SK-N-SH (cell line): Measurements from ENCODE around the gene HTT.

Experiments used
- CHD2 ChIP-seq: fragments of 150-350 bp; IDR thresholded peaks from 2 replicates; pipeline ENCODE4 v1.6.1; 2018; ENCODE audit warnings: low read length; ENCODE audit not compliant: partially characterized antibody
- CTCF ChIP-seq: fragments of 200-600 bp; sonication (generic); IDR thresholded peaks from 2 replicates; pipeline ENCODE4 v1.6.1; 2017; ENCODE audit warnings: antibody characterized with exemption, mild to moderate bottlenecking, moderate library complexity
- GATA2 ChIP-seq: sonication (generic); formaldehyde crosslinking; IDR thresholded peaks from 2 replicates; pipeline ENCODE4 v1.5.0; 2020; ENCODE audit warnings: mild to moderate bottlenecking, missing genetic modification reagents
- MXI1 ChIP-seq: IDR thresholded peaks from 2 replicates; pipeline ENCODE4 v1.6.1; 2012; ENCODE audit warnings: mild to moderate bottlenecking, low read depth, low read length, improper control_type of control experiment
- RXRA ChIP-seq: IDR thresholded peaks from 2 replicates; pipeline ENCODE4 v1.4.0; 2012; ENCODE audit warnings: low read depth, mild to moderate bottlenecking, borderline replicate concordance
- SIN3A ChIP-seq: IDR thresholded peaks from 2 replicates; pipeline ENCODE4 v1.6.1; 2012; ENCODE audit warnings: low read depth, mild to moderate bottlenecking, low read length, moderate library complexity, borderline replicate concordance

- no peak for TF ChIP-seq CTCF
- TF ChIP-seq MXI1: no peak
- no peak for TF ChIP-seq SIN3A
- no peak for TF ChIP-seq RXRA
- no peak for TF ChIP-seq CHD2
- no peak for TF ChIP-seq GATA2
These were observed 33.9 kb upstream of the HTT start for GRCh38 chr4:3040452-3041191.
